HG02678 (cell line): Measurements from ENCODE around the gene SLC16A11.
A peak's percentile ranks its signal among the peaks of the same experiment; 100 is the strongest.

ENCODE experiments used
- ATAC-seq: cut with Tn5 transposase; IDR thresholded peaks from one replicate; pipeline ENCODE4 v1.9.1; 2021; ENCODE audit warnings: mild to moderate bottlenecking, moderate library complexity; ENCODE audit not compliant: unreplicated experiment

SLC16A11 gene

DNA sequence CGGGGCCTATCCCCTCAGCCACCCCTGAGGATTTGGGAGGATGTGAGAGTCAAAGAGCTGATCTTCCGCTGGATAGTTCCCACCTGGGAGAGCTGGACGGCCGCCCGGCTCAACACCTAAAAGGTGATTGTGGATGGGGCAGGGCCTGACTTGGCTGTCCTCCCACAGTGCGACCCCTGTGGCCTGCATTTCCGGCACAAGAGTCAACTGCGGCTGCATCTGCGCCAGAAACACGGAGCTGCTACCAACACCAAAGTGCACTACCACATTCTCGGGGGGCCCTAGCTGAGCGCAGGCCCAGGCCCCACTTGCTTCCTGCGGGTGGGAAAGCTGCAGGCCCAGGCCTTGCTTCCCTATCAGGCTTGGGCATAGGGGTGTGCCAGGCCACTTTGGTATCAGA lies 16.6 kb downstream of the SLC16A11 start:
- no peak for ATAC-seq

- ATAC-seq: no peak
Observed at GRCh38 chr17:7026471-7027115, 17.3 kb downstream of the SLC16A11 start.

DNA sequence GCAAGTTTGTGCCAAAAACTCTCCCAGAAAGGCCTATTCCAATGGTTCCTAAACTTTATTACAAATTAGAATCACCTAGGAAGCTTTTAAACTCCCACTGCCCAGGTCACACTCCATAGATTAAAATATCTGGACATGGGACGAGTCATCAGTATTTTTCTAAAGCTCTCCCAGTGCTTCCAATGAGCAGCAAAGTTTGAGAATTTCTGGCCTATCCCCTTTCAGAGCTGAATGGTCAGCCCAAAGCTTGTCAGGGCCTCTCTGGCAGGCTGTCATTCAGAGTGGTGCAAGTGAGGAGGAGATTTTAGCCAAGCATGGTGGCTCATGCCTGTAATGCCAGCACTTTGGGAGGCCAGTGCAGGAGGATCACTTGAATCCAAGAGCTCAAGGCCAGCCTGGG lies 18.6 kb downstream of the SLC16A11 start:
- no peak for ATAC-seq

- no peak for ATAC-seq
Observed at GRCh38 chr17:7024402-7024785, 19.5 kb downstream of the SLC16A11 start.

GRCh38 chr17:7023576-7024401 lies 20.1 kb downstream of the SLC16A11 start:
- ATAC-seq: no peak

DNA sequence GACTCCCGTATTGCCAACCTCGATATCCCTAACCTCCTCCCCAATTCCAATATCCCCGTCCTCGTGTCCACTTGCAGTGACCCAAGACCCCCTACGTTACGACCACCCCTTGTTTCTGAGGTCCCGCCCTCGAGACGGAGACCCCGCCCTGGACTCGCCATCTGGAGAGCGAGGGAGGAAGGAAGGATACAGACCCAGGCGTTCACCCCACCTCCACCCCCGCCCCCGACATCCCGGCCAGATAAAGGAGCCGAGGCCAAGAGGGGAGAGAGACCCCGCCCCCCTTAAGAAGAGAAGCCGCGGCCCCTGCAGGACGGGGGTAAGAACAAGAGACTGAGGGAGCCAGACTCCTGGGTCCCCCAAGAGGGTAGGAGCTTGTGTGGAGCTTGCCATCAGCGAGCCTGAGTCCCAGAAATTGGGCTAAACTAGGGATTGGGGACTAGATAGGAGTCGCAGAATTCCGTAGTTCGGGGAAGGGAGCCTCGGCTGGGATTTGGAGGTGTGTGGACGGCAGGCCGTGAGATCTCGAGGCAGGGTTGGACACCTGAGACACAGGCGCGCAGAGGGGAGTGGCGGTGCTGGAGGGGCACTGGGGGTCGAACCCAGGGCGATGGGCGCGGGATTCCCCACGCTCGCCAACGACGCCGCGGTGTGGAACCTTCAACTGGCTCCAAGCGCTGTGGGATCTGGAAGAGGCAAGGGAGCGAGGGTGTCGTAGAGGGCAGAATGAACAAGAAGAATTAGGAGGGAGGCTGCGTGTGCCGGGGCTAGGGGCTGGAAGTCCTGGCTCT lies 20.9 kb downstream of the SLC16A11 start, which contains the start of gene BCL6B:
Gene BCL6B, plus strand, starts transcription at position 270 of the 791 bp plus-strand sequence. CDS start 622 bp downstream, outside the sequence.
- no peak for ATAC-seq

GRCh38 chr17:7021993-7022778 lies 21.7 kb downstream of the SLC16A11 start:
- ATAC-seq: peak; percentile 61

- no peak for ATAC-seq
Observed at GRCh38 chr17:7020894-7021664, 22.8 kb downstream of the SLC16A11 start.

DNA sequence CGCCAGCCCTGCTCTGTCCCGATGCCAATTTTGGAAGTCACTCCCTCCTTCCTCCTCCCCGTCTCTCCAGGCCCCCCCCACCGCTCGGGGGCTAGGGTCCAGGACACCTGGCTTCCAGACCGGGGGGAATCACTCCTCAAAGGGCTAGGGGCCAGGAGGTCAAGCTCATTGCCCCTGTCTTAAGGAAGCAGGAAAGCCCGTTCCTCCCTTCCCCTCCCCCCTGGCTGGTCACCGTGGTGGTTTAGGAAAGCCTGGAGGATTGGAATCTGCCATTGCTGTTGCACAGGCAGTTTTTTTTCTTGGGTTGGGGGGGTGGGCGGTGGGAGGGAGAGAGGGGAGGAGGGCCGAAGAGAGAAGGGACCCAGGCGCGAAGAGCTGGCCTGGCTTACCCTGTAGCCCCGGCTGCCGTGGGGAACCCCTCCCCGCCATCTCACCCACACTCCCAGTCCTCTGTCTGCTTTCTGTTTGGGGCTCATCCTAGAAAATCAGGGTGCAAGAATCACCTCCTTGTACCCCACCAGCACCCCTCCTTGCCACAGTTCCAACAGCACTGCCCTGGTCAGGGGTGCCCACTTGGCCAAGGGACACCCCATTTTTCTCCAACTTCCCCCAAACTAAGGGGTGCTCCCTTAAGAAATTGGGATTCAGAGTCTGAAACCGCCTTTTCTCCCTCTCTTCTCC lies 23.9 kb downstream of the SLC16A11 start:
- no peak for ATAC-seq

DNA sequence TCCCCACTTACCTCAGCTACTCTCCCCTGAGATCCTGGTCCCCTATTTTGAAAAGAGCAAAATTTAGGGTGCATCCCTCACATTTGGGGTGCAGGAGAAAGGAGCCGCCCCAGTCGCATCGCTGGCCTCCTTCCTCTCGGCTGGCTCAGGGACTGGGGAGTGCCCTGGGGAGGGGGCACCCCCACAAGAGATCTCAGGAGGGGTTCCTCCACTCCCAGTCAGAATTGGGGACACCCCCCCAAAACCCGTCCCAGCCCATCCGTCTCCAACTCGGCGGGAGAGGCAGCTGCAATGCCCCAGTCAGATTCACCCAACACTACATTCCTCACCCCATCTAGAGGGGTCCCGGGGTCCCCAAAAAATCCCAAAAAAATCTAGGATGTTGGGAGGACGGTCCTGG lies 24.5 kb downstream of the SLC16A11 start:
- ATAC-seq: no peak

DNA sequence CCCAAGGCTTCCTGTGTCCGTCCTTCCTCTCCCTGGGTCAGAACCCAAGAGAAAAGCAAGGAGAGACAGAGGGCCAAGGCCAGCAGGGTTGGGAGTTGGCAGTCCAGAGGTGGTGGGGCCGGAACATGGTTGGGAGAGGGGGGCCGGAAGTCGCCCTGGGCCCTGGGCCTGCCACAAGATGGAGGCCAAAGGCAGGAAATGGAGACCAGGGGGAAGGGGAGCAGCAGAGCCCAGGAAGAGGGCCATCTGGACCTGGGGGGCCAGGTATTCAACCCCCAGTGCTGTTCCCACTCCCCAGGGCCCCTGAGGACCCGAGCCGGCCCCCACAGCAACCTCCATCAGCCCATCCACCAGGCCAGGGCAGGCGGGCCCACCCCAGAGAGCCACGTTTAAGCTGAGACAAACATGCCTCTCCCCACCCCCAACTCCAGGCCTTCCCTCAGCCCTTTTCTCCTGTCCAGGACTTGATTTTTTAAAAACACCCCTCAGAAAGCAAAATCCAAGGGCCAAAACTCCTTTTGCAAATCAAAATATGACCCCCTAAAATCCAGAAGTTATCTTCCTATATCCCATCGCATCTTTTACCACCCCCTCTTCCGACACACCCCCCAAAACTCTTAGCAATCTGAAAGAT lies 25.4 kb downstream of the SLC16A11 start:
- ATAC-seq: no peak

DNA sequence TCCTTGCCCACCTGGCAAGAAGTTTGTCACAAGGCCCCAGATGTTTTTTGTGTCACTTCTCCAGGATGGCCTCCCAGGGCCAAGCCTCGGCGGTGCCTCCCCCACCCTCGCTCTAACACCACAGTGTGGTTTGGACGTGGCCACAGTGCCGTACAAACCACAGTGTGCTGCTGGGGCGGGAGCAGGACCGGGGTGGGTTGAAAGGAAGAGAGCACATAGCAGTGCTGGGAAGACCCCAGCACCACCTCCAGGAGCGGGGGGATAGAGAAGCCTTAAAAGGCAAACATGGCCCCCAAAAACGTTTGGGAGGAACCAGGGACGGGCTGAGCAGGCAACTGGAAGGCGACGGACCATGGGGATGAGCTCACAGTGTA lies 26.1 kb downstream of the SLC16A11 start:
- no peak for ATAC-seq

DNA sequence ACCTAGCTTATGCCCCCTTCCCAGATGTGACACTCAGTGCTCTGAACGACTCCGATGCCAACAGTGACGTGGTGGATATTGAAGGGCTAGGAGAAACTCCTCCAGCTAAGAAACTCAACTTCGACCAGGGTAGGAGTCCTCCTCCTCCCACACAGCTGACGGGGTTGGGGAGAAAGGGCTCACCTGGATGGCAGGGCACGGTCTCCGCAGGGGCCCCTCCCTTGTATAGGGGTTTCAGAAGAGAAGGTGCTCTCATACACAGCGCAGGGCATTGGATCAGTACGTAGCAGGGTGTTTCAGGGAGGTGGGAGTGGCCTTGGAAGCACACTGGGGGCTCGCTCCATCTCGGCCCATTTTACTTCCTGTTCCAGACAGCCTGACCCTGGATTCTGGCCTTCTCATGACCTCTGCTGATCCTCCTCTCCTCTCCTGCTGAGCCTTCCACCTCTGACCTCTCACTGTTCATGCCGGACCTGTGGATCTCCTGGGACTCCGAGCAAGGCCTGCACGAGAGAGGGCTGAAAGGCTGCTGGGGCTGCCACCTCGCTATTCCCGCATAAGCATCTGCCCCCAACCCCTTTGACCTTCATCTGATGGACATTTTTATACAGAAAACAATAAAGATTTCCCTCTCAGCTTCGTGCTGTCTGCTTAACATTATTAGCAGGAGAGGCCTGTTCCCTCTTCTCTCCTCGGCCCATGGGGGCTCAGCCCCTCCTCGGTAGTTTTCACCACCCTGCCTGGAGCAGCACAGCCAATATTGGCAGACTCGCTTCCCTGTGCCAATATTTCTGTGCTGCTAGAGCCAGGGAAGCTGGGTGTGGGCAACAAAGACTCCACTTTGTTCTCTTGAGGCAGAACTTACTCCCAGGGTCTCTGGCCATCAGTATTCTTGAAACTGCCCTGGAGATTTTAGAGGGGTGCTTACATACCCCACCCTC lies 26.7 kb downstream of the SLC16A11 start:
- no peak for ATAC-seq

DNA sequence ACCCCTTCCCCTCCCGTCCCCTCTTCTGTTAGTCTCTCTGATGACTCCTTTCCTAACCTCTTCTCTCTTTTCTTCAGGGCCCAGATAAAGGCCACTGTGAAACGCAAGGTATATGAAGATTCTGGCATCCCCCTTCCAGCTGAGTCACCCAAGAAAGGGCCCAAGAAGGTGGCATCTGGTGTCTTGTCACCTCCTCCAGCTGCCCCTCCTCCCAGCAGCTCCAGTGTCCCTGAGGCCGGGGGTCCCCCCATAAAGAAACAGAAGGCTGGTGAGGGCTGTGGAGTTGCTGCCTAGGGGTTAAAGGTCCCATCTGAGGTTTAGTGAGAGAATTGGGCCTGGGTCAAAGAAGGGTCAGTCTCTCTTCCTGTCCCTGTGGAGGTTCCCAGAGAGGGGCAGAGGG lies 27.5 kb downstream of the SLC16A11 start:
- ATAC-seq: no peak

- peak; percentile 10 for ATAC-seq
Observed at GRCh38 chr17:7014995-7015958, 28.6 kb downstream of the SLC16A11 start.

GRCh38 chr17:7014261-7014994 lies 29.5 kb downstream of the SLC16A11 start:
- peak; percentile 80 for ATAC-seq
